Measurements from ENCODE around the gene CFC1.
"Not testable (repeated sequence)": the region's sequence is repeated elsewhere in the genome, so short reads cannot be mapped to it uniquely, and the experiment has no call there.

CFC1 gene

GRCh38 chr2:130597994-130598393 is 1.4 kb downstream of the CFC1 start:
- not testable (repeated sequence) for H3K27me3 ChIP-seq (ENCODE audit: control insufficient read depth, insufficient read depth, low read length); H3K4me1 ChIP-seq (ENCODE audit: control insufficient read depth, low read depth, low read length); H3K9ac ChIP-seq (ENCODE audit: low read length); H3K36me3 ChIP-seq (ENCODE audit: control insufficient read depth, low read depth, low read length); H3K4me3 ChIP-seq (ENCODE audit: low read length); H3K27ac ChIP-seq (ENCODE audit: low read length); H3K9me3 ChIP-seq (ENCODE audit: control insufficient read depth, low read depth, low read length)

GRCh38 chr2:130596757-130597156 is 2.6 kb downstream of the CFC1 start:
- not testable (repeated sequence) for H3K27me3 ChIP-seq (ENCODE audit: control insufficient read depth, insufficient read depth, low read length)

DNA sequence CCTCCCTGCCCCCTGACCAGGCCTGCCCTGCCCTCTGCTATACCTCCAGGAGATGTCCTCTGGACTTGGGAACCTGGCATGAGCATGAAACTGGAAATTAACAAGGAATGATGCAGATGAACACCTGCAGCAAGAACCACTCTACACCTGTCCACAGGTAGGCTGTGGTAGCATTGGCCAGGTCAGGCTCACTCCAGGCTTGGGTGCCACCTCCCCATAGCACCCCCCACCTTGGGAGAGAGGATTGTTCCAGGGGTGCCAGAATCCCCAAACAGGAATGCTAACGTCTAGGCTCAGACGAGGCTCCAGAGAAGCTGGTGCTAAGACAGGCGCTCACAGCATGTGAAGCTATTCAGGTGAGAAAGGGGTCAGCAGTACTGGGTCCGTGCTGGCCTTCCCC is 5.4 kb downstream of the CFC1 start:
- H3K27ac ChIP-seq (ENCODE audit: low read length); H3K9me3 ChIP-seq (ENCODE audit: control insufficient read depth, low read depth, low read length); H3K4me1 ChIP-seq (ENCODE audit: control insufficient read depth, low read depth, low read length); H3K27me3 ChIP-seq (ENCODE audit: control insufficient read depth, insufficient read depth, low read length); H3K36me3 ChIP-seq (ENCODE audit: control insufficient read depth, low read depth, low read length); H3K9ac ChIP-seq (ENCODE audit: low read length); H3K4me3 ChIP-seq (ENCODE audit: low read length): not testable (repeated sequence)

More at GRCh38 chr2:130596757-130597156, 2.6 kb downstream of the CFC1 start:
- not testable (repeated sequence) for H3K27ac ChIP-seq (ENCODE audit: low read length); H3K36me3 ChIP-seq (ENCODE audit: control insufficient read depth, low read depth, low read length); H3K9ac ChIP-seq (ENCODE audit: low read length); H3K9me3 ChIP-seq (ENCODE audit: control insufficient read depth, low read depth, low read length); H3K4me3 ChIP-seq (ENCODE audit: low read length); H3K4me1 ChIP-seq (ENCODE audit: control insufficient read depth, low read depth, low read length)

GRCh38 chr2:130592791-130593414 is 6.5 kb downstream of the CFC1 start:
- not testable (repeated sequence) for H3K9ac ChIP-seq (ENCODE audit: low read length); H3K27ac ChIP-seq (ENCODE audit: low read length); H3K36me3 ChIP-seq (ENCODE audit: control insufficient read depth, low read depth, low read length); H3K27me3 ChIP-seq (ENCODE audit: control insufficient read depth, insufficient read depth, low read length); H3K9me3 ChIP-seq (ENCODE audit: control insufficient read depth, low read depth, low read length); H3K4me3 ChIP-seq (ENCODE audit: low read length); H3K4me1 ChIP-seq (ENCODE audit: control insufficient read depth, low read depth, low read length)

DNA sequence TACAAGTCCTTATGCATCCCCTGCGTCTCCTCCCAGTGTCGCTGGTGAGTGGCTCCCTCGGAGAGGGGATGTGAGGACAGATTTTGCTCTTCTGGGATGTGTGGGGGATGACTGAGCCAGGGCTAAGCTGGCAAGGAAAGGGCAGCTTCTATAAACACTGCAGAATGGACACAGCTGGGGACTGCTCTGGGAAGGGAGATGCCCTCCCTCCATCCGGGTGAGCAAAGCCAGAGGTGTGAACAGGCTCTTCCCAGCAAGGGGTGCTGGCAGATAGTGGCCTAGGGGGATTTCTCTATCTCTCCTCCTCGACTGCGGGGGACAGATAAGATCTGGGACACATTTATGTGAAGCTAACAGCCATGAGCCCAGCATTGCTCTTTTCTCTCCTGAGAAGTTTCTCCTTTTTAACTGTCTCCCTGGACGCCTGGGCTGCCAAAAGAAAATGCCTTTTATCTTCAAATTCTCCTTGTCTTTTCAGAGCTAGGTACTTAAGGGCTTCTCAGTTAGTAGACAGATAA is 8.5 kb downstream of the CFC1 start:
- not testable (repeated sequence) for H3K4me1 ChIP-seq (ENCODE audit: control insufficient read depth, low read depth, low read length); H3K27ac ChIP-seq (ENCODE audit: low read length); H3K27me3 ChIP-seq (ENCODE audit: control insufficient read depth, insufficient read depth, low read length); H3K36me3 ChIP-seq (ENCODE audit: control insufficient read depth, low read depth, low read length); H3K9ac ChIP-seq (ENCODE audit: low read length); H3K9me3 ChIP-seq (ENCODE audit: control insufficient read depth, low read depth, low read length); H3K4me3 ChIP-seq (ENCODE audit: low read length)

GRCh38 chr2:130590170-130590841 is 9.1 kb downstream of the CFC1 start:
- H3K36me3 ChIP-seq (ENCODE audit: control insufficient read depth, low read depth, low read length); H3K27me3 ChIP-seq (ENCODE audit: control insufficient read depth, insufficient read depth, low read length); H3K9ac ChIP-seq (ENCODE audit: low read length); H3K9me3 ChIP-seq (ENCODE audit: control insufficient read depth, low read depth, low read length); H3K4me1 ChIP-seq (ENCODE audit: control insufficient read depth, low read depth, low read length); H3K4me3 ChIP-seq (ENCODE audit: low read length); H3K27ac ChIP-seq (ENCODE audit: low read length): not testable (repeated sequence)

- H3K9ac ChIP-seq (ENCODE audit: low read length); H3K27me3 ChIP-seq (ENCODE audit: control insufficient read depth, insufficient read depth, low read length); H3K9me3 ChIP-seq (ENCODE audit: control insufficient read depth, low read depth, low read length); H3K4me1 ChIP-seq (ENCODE audit: control insufficient read depth, low read depth, low read length); H3K36me3 ChIP-seq (ENCODE audit: control insufficient read depth, low read depth, low read length); H3K4me3 ChIP-seq (ENCODE audit: low read length); H3K27ac ChIP-seq (ENCODE audit: low read length): not testable (repeated sequence)
These were observed 10.5 kb downstream of the CFC1 start for GRCh38 chr2:130588688-130589458.

GRCh38 chr2:130584726-130585125 is 14.6 kb downstream of the CFC1 start:
- not testable (repeated sequence) for H3K27me3 ChIP-seq (ENCODE audit: control insufficient read depth, insufficient read depth, low read length); H3K4me3 ChIP-seq (ENCODE audit: low read length); H3K36me3 ChIP-seq (ENCODE audit: control insufficient read depth, low read depth, low read length); H3K4me1 ChIP-seq (ENCODE audit: control insufficient read depth, low read depth, low read length); H3K27ac ChIP-seq (ENCODE audit: low read length); H3K9me3 ChIP-seq (ENCODE audit: control insufficient read depth, low read depth, low read length); H3K9ac ChIP-seq (ENCODE audit: low read length)

GRCh38 chr2:130583582-130583981 is 15.8 kb downstream of the CFC1 start:
- H3K4me3 ChIP-seq (ENCODE audit: low read length); H3K4me1 ChIP-seq (ENCODE audit: control insufficient read depth, low read depth, low read length); H3K27me3 ChIP-seq (ENCODE audit: control insufficient read depth, insufficient read depth, low read length); H3K9me3 ChIP-seq (ENCODE audit: control insufficient read depth, low read depth, low read length); H3K27ac ChIP-seq (ENCODE audit: low read length); H3K36me3 ChIP-seq (ENCODE audit: control insufficient read depth, low read depth, low read length); H3K9ac ChIP-seq (ENCODE audit: low read length): not testable (repeated sequence)

DNA sequence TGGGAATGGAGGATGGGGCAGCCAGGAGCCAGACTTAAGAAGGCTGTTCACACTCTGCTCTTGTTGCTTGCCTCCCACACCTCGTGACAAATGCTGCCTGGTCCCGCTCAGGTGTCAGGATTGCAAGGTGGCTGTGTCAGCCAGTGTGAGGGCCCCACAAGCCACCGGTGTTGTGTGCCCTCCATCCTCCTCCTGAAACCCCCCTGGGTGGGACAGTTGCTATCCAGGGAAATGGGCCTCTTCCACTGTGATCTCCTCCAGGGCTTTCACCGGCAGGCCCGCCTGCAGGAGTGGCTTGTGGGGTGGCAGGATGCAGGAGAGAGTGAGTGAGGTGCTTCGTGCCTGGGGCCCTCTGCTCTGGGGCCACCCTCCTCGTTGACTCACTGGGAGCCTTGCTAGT is 16.4 kb downstream of the CFC1 start:
- H3K9ac ChIP-seq (ENCODE audit: low read length); H3K9me3 ChIP-seq (ENCODE audit: control insufficient read depth, low read depth, low read length); H3K27ac ChIP-seq (ENCODE audit: low read length); H3K4me1 ChIP-seq (ENCODE audit: control insufficient read depth, low read depth, low read length); H3K27me3 ChIP-seq (ENCODE audit: control insufficient read depth, insufficient read depth, low read length); H3K36me3 ChIP-seq (ENCODE audit: control insufficient read depth, low read depth, low read length); H3K4me3 ChIP-seq (ENCODE audit: low read length): not testable (repeated sequence)

- H3K4me1 ChIP-seq (ENCODE audit: control insufficient read depth, low read depth, low read length); H3K27ac ChIP-seq (ENCODE audit: low read length); H3K9ac ChIP-seq (ENCODE audit: low read length); H3K4me3 ChIP-seq (ENCODE audit: low read length); H3K36me3 ChIP-seq (ENCODE audit: control insufficient read depth, low read depth, low read length); H3K9me3 ChIP-seq (ENCODE audit: control insufficient read depth, low read depth, low read length); H3K27me3 ChIP-seq (ENCODE audit: control insufficient read depth, insufficient read depth, low read length): not testable (repeated sequence)
These were observed 17.9 kb downstream of the CFC1 start for GRCh38 chr2:130581491-130581890.

DNA sequence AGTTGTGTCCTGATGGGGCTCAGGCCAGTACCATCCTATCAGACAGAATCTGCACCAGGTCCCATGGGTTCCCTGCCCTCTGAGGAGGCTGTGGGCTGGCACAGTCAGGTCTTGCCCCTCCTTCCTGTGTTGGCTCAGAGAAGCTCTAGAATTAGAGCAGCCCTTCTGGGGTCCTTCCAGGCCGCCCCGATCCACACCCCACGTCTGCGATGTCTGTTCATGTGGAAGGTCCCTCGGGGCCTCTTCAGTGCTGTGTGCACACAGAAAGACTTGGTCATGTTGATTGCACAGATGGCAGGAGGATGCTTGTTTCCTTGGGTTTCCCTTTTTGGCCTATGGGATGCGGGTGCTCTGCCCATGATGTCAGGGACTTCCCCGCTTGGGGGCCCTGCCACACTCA is 20.3 kb downstream of the CFC1 start:
- H3K27me3 ChIP-seq (ENCODE audit: control insufficient read depth, insufficient read depth, low read length); H3K4me3 ChIP-seq (ENCODE audit: low read length); H3K4me1 ChIP-seq (ENCODE audit: control insufficient read depth, low read depth, low read length); H3K9me3 ChIP-seq (ENCODE audit: control insufficient read depth, low read depth, low read length); H3K36me3 ChIP-seq (ENCODE audit: control insufficient read depth, low read depth, low read length); H3K27ac ChIP-seq (ENCODE audit: low read length); H3K9ac ChIP-seq (ENCODE audit: low read length): not testable (repeated sequence)

Measured in iPS-18a (cell line).